Right cardiac atrium (tissue), 5 donors: ENCODE measurements around the gene RNU6-9. TPM values are rescaled to one million over a fixed set of nuclear protein-coding genes. Genes with fewer than 3 reads are reported as not detected.
"Not testable (repeated sequence)": the region's sequence is repeated elsewhere in the genome, so short reads cannot be mapped to it uniquely, and the experiment has no call there.

ENCODE experiments used
- ATAC-seq, 2 donors: fragments of 200-7000 bp; cut with Tn5 transposase; one replicate each; pipeline versions ENCODE4 v1.8.0 to v1.9.1; 2020; ENCODE audit warnings: moderate library complexity in 2 of 2, mild to moderate bottlenecking in 1 of 2
- DNase-seq, 3 donors: peaks; one replicate each; pipeline ENCODE4 v3.0.0-alpha.2; 2020
- H3K27ac ChIP-seq: one replicate; pipeline ENCODE4 v1.5.1; 2013; ENCODE audit warnings: mild to moderate bottlenecking, low read length, control low read depth, moderate library complexity
- H3K27me3 ChIP-seq: one replicate; pipeline ENCODE4 v1.6.1; 2013; ENCODE audit not compliant: control insufficient read depth, insufficient read depth
- H3K4me1 ChIP-seq: one replicate; pipeline ENCODE4 v1.6.1; 2013; ENCODE audit warnings: low read length; ENCODE audit not compliant: control insufficient read depth, insufficient read depth
- H3K4me3 ChIP-seq: one replicate; pipeline ENCODE4 v1.5.1; 2013; ENCODE audit warnings: low read length, control low read depth
- H3K9me3 ChIP-seq: one replicate; pipeline ENCODE4 v1.6.1; 2013; ENCODE audit warnings: low read length; ENCODE audit not compliant: control insufficient read depth
- WGBS: extraction: QIAGEN DNeasy Blood & Tissue Kit; methylation state at CpG from one replicate; pipeline ENCODE4 v1.1.7; 2013; 5-methylcytosine and 5-hydroxymethylcytosine counted together
- intact Hi-C, 4 donors: fragments of 100-400 bp; cut with DNase I; formaldehyde crosslinking; loops; one replicate each; pipeline versions ENCODE4 v1.11.0 to v1.14.0; 2022 to 2023
- long read RNA-seq, 4 donors: library from polyadenylated mRNA; unstranded; transcript quantifications; one replicate each; pipeline ENCODE4 v2.0.0, GENCODE V29; 2020 to 2021
- polyA plus RNA-seq: library from polyadenylated mRNA; stranded (reverse); fragments of 200-250 nt; gene quantifications from one replicate; pipeline ENCODE4 v1.2.3, GENCODE V29; 2013
- total RNA-seq, 4 donors: library from RNA; stranded (reverse); fragmentation: NEBNext Ultra II Directional; extraction: Animal tissue kit (Norgen Biotek cat#: 25700); gene quantifications; one replicate each; pipeline ENCODE4 v1.2.1, GENCODE V29; 2021
- donor health status: healthy with polysubstance abuse.
- donor health status: DM: no; HTN: yes; CAD: no.
- donor health status: DM: no; HTN: no; CAD: no.
- donor health status: DM: no; HTN: yes; CAD: no; lungs with severe emphysema.
- donor health status: DM: yes; HTN: yes; CAD: no.

RNU6-9 gene
- total RNA-seq = not detected
- not detected for polyA plus RNA-seq
- long read RNA-seq, donor 1 = 0 reads
- long read RNA-seq, donor 2 = 0 reads
- long read RNA-seq, donor 3, partial matches to known transcripts = 0 of 1 reads
- long read RNA-seq, donor 3, other reads (novel, unspliced or antisense) = 0 of 1 reads
- long read RNA-seq, donor 4, partial matches to known transcripts = 0 of 1 reads
- long read RNA-seq, donor 4, other reads (novel, unspliced or antisense) = 0 of 1 reads

DNA sequence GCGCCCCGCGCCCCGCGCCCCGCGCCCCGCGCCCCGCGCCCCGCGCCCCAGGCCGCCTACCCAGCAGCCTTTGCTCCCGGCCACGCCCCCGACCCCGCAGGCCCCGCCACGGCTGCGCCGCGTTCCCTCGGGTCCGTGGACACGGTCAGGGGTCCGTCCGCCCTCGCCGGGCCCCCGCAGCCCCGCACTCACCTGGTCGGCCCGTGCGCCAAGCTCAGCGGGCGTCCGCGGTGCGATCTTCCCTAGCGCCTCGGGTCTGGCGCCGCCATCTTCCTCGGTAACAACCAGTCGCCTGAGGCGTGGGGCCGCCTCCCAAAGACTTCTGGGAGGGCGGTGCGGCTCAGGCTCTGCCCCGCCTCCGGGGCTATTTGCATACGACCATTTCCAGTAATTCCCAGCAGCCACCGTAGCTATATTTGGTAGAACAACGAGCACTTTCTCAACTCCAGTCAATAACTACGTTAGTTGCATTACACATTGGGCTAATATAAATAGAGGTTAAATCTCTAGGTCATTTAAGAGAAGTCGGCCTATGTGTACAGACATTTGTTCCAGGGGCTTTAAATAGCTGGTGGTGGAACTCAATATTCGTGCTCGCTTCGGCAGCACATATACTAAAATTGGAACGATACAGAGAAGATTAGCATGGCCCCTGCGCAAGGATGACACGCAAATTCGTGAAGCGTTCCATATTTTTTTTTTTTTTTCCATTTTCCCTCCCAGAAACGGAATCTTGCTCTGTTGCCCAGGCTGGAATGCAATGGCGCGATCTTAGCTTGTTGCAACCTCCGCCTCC lies at the start of gene RNU6-9, which contains the start of gene MED16:
Gene RNU6-9, plus strand, starts transcription at position 591 of the 796 bp plus-strand sequence.
Gene MED16, minus strand, starts transcription at position 294 of the 796 bp plus-strand sequence. CDS start 2,056 bp downstream, outside the sequence.
- WGBS = under 1% methylated on average over 67 of the region's 69 CpGs
- peak; percentile 94 to 97 (median 96) for DNase-seq
- H3K27me3 ChIP-seq = no peaks in the 10 kb centered on the region
- no peaks in the 10 kb centered on the region for H3K9me3 ChIP-seq
- H3K27ac ChIP-seq = peak within 1 kb of the TSS; percentile 86
- H3K4me3 ChIP-seq = peak within 1 kb of the TSS; percentile 89
- ATAC-seq = peak; percentile 96
- intact Hi-C loops = no loop called here
- H3K4me1 ChIP-seq = no peaks in the 10 kb centered on the region

DNA sequence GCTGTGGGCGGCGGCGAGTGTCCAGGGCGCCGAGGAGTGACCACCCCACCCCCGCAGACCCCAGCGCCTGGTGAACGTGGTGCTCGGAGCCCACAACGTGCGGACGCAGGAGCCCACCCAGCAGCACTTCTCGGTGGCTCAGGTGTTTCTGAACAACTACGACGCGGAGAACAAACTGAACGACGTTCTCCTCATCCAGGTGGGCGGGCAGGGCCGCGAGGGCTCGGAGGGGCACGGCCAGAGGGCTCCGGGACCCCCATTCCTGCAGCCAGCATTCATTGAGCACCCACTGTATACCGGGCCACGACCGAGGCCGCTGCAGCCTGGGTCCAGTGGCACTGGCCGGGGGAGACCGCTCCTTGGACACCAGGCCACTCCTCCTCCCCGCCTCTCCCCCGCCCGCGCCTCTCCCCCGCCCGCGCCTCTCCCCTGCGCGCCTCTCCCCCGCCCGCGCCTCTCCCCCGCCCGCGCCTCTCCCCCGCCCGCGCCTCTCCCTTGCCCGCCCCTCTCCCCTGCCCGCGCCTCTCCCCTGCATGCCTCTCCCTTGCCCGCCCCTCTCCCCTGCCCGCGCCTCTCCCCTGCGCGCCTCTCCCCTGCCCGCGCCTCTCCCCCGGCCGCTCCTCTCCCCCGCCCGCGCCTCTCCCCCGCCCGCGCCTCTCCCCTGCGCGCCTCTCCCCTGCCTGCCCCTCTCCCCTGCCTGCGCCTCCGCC lies 49.3 kb upstream of the RNU6-9 start:
- Histone ChIP-seq H3K4me3 (peak overlapping the region; percentile 42), H3K27me3 (no peaks in the 10 kb centered on the region), H3K27ac (no peak overlapping the region), H3K4me1 (no peaks in the 10 kb centered on the region), H3K9me3 (no peaks in the 10 kb centered on the region)
- intact Hi-C loops = no loop called here
- 33% methylated on average over 62 of the region's 70 CpGs for WGBS
- DNase-seq = peak in 1 of 3 donors; percentile 56
- ATAC-seq = no peak

DNA sequence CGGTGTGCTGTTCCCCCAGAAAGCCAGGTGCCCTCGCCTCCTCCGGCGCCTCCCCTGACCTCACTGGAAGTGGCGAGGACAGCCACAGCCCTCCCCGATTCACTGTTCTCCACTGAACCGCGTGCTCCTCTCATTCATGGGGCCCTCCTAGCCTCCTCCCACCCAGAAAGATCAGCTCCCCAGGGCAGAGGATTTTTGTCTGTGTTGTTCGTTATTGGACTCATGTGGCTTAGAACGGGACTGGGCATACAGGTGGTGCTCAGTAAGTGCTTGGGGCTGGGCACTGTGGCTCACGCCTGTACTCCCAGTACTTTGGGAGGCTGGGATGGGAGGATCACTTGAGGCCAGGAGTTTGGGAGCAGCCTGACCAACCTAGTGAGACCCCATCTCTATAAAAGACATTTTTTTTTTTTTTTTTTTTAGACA lies 48.7 kb upstream of the RNU6-9 start:
- WGBS = 48% methylated on average over 11 of the region's 11 CpGs
- no peak for ATAC-seq
- no peak for DNase-seq
- Histone ChIP-seq H3K4me3 (no peak overlapping the region), H3K4me1 (no peaks in the 10 kb centered on the region), H3K27ac (no peak overlapping the region), H3K27me3 (no peaks in the 10 kb centered on the region), H3K9me3 (no peaks in the 10 kb centered on the region)
- intact Hi-C loops = no loop called here

DNA sequence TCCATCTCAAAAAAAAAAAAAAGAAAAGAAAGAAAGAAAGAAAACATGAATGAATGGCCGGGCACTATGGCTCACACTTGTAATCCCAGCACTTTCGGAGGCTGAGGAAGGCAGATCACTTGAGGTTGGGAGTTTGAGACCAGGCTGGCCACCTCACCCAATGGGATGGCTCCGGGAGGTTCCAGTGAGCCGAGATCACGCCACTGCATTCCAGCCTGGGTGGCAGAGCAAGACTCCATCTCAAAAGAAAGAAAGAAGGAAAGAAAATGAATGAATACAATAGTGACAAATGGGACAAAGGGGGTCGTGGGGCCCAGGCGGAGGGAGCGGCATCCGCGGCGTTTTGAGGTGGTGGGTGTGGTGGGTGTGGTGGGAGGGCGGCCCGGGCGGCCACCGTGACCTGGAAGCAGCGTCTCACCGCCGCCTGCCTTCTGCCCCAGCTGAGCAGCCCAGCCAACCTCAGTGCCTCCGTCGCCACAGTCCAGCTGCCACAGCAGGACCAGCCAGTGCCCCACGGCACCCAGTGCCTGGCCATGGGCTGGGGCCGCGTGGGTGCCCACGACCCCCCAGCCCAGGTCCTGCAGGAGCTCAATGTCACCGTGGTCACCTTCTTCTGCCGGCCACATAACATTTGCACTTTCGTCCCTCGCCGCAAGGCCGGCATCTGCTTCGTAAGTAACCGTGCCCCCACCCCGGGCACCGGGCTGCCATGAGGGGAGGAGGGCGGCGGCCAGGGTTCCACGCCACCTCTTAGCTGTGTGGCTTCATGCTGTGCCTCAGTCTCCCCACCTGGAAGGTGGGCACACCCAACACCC lies 47.4 kb upstream of the RNU6-9 start:
- Histone ChIP-seq H3K4me3 (no peak overlapping the region), H3K27me3 (no peaks in the 10 kb centered on the region), H3K4me1 (no peaks in the 10 kb centered on the region), H3K9me3 (no peaks in the 10 kb centered on the region), H3K27ac (no peak overlapping the region)
- DNase-seq = peak in 1 of 3 donors; percentile 44
- 76% methylated on average over 37 of the region's 37 CpGs for WGBS
- ATAC-seq = no peak
- intact Hi-C loops = no loop called here

DNA sequence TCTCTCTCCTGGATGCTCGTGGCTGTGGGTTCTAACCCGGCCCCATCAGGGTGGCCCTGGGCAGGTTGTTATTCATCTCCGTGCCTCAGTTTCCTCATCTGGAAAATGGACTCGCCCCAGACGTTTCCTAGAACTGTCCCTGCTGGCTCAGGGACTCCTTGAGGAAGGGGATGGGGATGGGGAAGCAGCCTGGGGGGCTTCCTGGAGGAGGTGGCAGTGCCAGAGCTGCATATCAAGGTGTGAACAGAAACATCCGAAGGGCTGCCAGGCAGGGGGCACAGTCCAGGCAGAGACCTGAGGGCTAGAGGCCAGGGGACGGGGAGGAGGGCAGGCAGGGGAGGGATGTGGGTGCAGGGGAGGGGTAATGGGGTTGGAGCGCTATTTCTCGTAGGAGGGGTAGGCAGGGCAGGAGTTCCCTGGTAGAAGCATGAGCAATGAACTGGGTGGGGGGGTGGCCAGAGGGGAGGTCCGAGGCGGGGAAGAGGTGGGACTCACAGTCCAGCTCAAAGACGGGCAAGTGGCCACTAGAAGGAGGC lies 44.8 kb upstream of the RNU6-9 start:
- Histone ChIP-seq H3K4me1 (no peaks in the 10 kb centered on the region), H3K27ac (no peak overlapping the region), H3K4me3 (no peak overlapping the region), H3K27me3 (no peaks in the 10 kb centered on the region), H3K9me3 (no peaks in the 10 kb centered on the region)
- peak; percentile 4 to 20 for ATAC-seq
- peak; percentile 62 to 80 (median 80) for DNase-seq
- WGBS = 47% methylated on average over 12 of the region's 12 CpGs
- intact Hi-C loops = no loop called here

DNA sequence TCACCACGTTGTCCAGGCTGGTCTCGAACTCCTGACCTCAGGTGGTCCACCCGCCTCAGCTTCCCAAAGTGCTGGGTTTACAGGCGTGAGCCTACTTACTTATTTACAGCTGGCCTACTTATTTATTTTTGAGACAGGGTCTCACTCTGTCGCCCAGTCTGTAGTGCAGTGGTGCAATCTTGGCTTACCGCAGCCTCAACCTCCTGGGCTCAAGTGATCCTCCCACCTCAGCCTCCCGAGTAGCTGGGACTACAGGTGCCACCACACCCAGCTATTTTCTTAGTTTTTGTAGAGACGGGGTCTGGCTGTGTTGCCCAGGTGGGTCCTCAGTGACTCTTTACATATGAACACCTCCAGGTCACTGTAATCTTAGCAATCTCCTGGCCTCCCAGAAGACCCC lies 44.1 kb upstream of the RNU6-9 start:
- 84% methylated on average over 8 of the region's 8 CpGs for WGBS
- H3K4me3 ChIP-seq, intact Hi-C loops, DNase-seq, H3K4me1 ChIP-seq, H3K27ac ChIP-seq, H3K9me3 ChIP-seq, ATAC-seq, H3K27me3 ChIP-seq: not testable (repeated sequence)

DNA sequence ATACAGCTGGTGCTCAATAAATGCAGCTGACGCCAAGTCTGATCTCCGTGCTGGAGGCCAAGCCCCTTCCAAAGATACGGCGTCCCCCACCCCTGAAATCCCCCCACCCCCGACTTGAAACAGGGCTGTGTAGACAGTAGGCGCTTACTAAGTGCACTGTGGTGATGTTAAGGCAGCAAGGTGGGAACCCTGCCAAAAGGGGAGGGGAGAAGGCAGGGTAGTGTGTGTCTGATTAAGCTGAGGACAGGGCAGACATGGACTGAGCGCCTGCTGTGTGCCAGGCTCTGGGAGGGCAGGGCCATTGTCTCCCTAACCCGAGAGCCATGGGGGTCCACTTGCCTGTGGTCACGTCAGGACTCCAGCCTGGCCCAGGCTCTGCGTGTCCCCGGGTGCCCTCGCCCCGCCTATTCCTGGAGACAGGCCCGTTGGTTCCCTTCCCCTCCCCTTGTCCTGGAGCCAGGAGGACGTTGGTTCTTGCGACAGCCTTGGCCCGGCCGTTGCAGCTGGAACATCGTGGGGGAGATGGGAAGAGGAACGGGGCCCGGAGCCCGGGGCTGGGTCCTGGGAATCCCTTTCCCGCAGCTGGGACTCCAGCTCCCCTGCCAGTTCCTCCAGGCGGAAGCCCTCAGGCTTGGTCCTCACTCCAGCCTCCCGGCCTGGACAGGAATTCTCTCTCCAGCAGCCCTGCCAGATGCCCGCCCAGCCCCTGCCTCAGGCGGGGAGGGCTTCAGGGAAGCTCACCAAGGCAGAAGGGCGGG lies 42.9 kb upstream of the RNU6-9 start:
- H3K27me3 ChIP-seq = no peaks in the 10 kb centered on the region
- peak; percentile 96 to 98 (median 97) for DNase-seq
- H3K4me3 ChIP-seq = no peak overlapping the region
- ATAC-seq = peak; percentile 90 to 91
- no peaks in the 10 kb centered on the region for H3K9me3 ChIP-seq
- intact Hi-C loops = loop anchor here in 2 of 4 donors (10.0 kb wide), 2 partner anchors 46 to 76 kb away; no protein-coding TSS in a partner anchor
- WGBS = 17% methylated on average over 28 of the region's 28 CpGs
- H3K27ac ChIP-seq = peak overlapping the region; percentile 34
- no peaks in the 10 kb centered on the region for H3K4me1 ChIP-seq

DNA sequence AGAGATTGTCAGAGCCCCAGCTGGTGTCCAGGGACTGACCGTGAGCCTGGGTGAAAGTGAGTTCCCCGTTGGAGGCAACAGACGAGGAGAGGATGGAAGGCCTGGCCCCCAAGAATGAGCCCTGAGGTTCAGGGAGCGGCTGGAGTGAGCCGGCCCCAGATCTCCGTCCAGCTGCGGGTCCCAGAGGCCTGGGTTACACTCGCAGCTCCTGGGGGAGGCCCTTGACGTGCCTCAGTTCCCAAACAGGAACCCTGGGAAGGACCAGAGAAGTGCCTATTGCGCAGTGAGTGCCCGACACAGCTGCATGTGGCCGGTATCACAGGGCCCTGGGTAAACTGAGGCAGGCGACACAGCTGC lies 42.3 kb upstream of the RNU6-9 start:
- Histone ChIP-seq H3K27ac (peak overlapping the region; percentile 34), H3K4me3 (no peak overlapping the region), H3K27me3 (no peaks in the 10 kb centered on the region), H3K4me1 (no peaks in the 10 kb centered on the region), H3K9me3 (no peaks in the 10 kb centered on the region)
- peak in 1 of 3 donors; percentile 31 for DNase-seq
- ATAC-seq = no peak
- WGBS = 30% methylated on average over 13 of the region's 13 CpGs
- intact Hi-C loops = loop anchor here in 2 of 4 donors (10.0 kb wide), 2 partner anchors 46 to 76 kb away; no protein-coding TSS in a partner anchor

DNA sequence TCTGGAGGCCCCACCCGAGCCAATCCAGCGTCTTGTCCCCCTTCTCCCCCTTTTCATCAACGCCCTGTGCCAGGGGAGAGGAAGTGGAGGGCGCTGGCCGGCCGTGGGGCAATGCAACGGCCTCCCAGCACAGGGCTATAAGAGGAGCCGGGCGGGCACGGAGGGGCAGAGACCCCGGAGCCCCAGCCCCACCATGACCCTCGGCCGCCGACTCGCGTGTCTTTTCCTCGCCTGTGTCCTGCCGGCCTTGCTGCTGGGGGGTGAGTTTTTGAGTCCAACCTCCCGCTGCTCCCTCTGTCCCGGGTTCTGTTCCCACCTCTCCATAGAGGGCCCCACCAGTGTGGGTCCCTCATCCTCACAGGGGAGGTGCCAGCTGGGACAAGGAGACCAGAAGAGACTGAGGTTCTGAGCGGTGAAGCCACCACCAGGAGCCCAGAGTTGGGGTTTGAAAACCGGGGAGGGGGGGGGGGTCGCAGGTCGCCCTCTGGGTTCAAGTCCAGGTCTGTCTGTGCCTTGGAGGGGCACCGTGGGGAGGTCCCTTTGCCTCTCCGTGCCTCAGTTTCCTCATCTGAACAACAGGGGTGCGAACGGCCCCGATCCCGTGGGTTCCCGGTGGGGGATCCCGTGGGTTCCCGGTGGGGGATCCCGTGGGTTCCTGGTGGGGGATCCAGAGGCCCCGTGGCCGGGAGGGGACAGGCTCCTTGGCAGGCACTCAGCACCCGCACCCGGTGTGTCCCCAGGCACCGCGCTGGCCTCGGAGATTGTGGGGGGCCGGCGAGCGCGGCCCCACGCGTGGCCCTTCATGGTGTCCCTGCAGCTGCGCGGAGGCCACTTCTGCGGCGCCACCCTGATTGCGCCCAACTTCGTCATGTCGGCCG lies 40.9 kb upstream of the RNU6-9 start, which contains the start of gene ELANE:
Gene ELANE, plus strand, starts transcription at position 168 of the 878 bp plus-strand sequence. Its CDS starts 26 bp downstream, at position 194.
- Histone ChIP-seq H3K27me3 (no peaks in the 10 kb centered on the region), H3K4me1 (no peaks in the 10 kb centered on the region), H3K4me3 (no peak within 1 kb of the TSS), H3K27ac (peak within 1 kb of the TSS; percentile 34), H3K9me3 (no peaks in the 10 kb centered on the region)
- WGBS = 64% methylated on average over 55 of the region's 55 CpGs
- peak in 2 of 3 donors; percentile 63 to 72 for DNase-seq
- no peak for ATAC-seq
- intact Hi-C loops = loop anchor here in 2 of 4 donors (10.0 kb wide), 2 partner anchors 48 to 78 kb away; no protein-coding TSS in a partner anchor
